Liver (tissue), 9 donors: ENCODE data around the gene TJAP1. TPM values are rescaled to one million over a fixed set of nuclear protein-coding genes. Genes with fewer than 3 reads are reported as not detected.

ENCODE experiments used
- DNase-seq: peaks from one replicate; pipeline ENCODE4 v3.0.0-alpha.2; 2017; ENCODE audit warnings: low spot score
- H3K27ac ChIP-seq, 2 donors: one replicate each; pipeline ENCODE4 v1.7.0; 2013; ENCODE audit warnings: inconsistent platforms in 2 of 2, low read length in 2 of 2, control low read depth in 1 of 2, low read depth in 1 of 2, mild to moderate bottlenecking in 1 of 2
- H3K27me3 ChIP-seq, 4 donors: one replicate each; pipeline versions ENCODE4 v1.6.1 to v1.7.0; 2013; ENCODE audit warnings: low read length in 3 of 4, inconsistent platforms in 1 of 4, mild to moderate bottlenecking in 1 of 4, moderate library complexity in 1 of 4; ENCODE audit not compliant: control insufficient read depth in 4 of 4, insufficient read depth in 4 of 4
- H3K36me3 ChIP-seq, 4 donors: one replicate each; pipeline versions ENCODE4 v1.6.1 to v1.7.0; 2013; ENCODE audit warnings: low read length in 3 of 4, mild to moderate bottlenecking in 3 of 4, low read depth in 1 of 4, moderate library complexity in 1 of 4; ENCODE audit not compliant: control insufficient read depth in 4 of 4, insufficient read depth in 3 of 4
- H3K4me1 ChIP-seq, 4 donors: one replicate each; pipeline versions ENCODE4 v1.6.1 to v1.7.0; 2013; ENCODE audit warnings: low read length in 3 of 4, mild to moderate bottlenecking in 3 of 4, moderate library complexity in 1 of 4; ENCODE audit not compliant: control insufficient read depth in 4 of 4, insufficient read depth in 4 of 4
- H3K4me3 ChIP-seq, 3 donors: one replicate each; pipeline versions ENCODE4 v1.6.1 to v1.7.0; 2013; ENCODE audit warnings: low read length in 3 of 3, control low read depth in 1 of 3, low read depth in 1 of 3, mild to moderate bottlenecking in 1 of 3
- H3K9ac ChIP-seq, 2 donors: one replicate each; pipeline ENCODE4 v1.7.0; 2013; ENCODE audit warnings: low read length in 2 of 2, mild to moderate bottlenecking in 2 of 2, moderate library complexity in 2 of 2, control low read depth in 1 of 2, low read depth in 1 of 2
- H3K9me3 ChIP-seq, 4 donors: one replicate each; pipeline versions ENCODE4 v1.6.1 to v1.7.0; 2013; ENCODE audit warnings: low read length in 3 of 4; ENCODE audit not compliant: control insufficient read depth in 4 of 4
- ATF3 ChIP-seq: IDR thresholded peaks from 2 replicates; pipeline ENCODE4 v1.6.1; 2016; ENCODE audit warnings: antibody characterized with exemption
- CTCF ChIP-seq: fragments of 150-350 bp; IDR thresholded peaks from 2 replicates; pipeline ENCODE4 v1.5.1; 2017; ENCODE audit warnings: improper control_type of control experiment, low read depth, low read length; ENCODE audit not compliant: missing input control
- EGR1 ChIP-seq, 2 donors: IDR thresholded peaks; 2 replicates each; pipeline ENCODE4 v1.6.1; 2016 to 2018; ENCODE audit warnings: antibody characterized with exemption in 2 of 2, low read depth in 2 of 2
- FOXA1 ChIP-seq: IDR thresholded peaks from 2 replicates; pipeline ENCODE4 v1.6.1; 2016; ENCODE audit warnings: antibody characterized with exemption
- FOXA2 ChIP-seq: IDR thresholded peaks from 2 replicates; pipeline ENCODE4 v1.6.1; 2016; ENCODE audit warnings: antibody characterized with exemption
- GABPA ChIP-seq, 2 donors: IDR thresholded peaks in 1 of 2; conservative IDR thresholded peaks in 1 of 2; 2 replicates each; pipeline ENCODE4 v1.6.1; 2016; ENCODE audit warnings: antibody characterized with exemption in 2 of 2, mild to moderate bottlenecking in 1 of 2, moderate library complexity in 1 of 2
- HNF4A ChIP-seq, 2 donors: conservative IDR thresholded peaks; 2 replicates each; pipeline ENCODE4 v1.6.1; 2016; ENCODE audit warnings: antibody characterized with exemption in 2 of 2, mild to moderate bottlenecking in 2 of 2
- HNF4G ChIP-seq: IDR thresholded peaks from 2 replicates; pipeline ENCODE4 v1.6.1; 2016; ENCODE audit warnings: antibody characterized with exemption
- JUND ChIP-seq, 2 donors: IDR thresholded peaks; 2 replicates each; pipeline ENCODE4 v1.6.1; 2016; ENCODE audit warnings: antibody characterized with exemption in 2 of 2
- NR2F2 ChIP-seq: IDR thresholded peaks from 2 replicates; pipeline ENCODE4 v1.6.1; 2016; ENCODE audit warnings: antibody characterized with exemption
- RAD21 ChIP-seq, 2 donors: IDR thresholded peaks; 2 replicates each; pipeline ENCODE4 v1.6.1; 2016; ENCODE audit warnings: antibody characterized with exemption in 2 of 2, mild to moderate bottlenecking in 2 of 2
- REST ChIP-seq: IDR thresholded peaks from 2 replicates; pipeline ENCODE4 v1.6.1; 2016; ENCODE audit warnings: antibody characterized with exemption, mild to moderate bottlenecking
- RXRA ChIP-seq, 2 donors: IDR thresholded peaks; 2 replicates each; pipeline ENCODE4 v1.6.1; 2017 to 2018; ENCODE audit warnings: antibody characterized with exemption in 2 of 2, mild to moderate bottlenecking in 1 of 2
- SP1 ChIP-seq: IDR thresholded peaks from 2 replicates; pipeline ENCODE4 v1.6.1; 2018; ENCODE audit warnings: antibody characterized with exemption, mild to moderate bottlenecking
- TAF1 ChIP-seq: conservative IDR thresholded peaks from 2 replicates; pipeline ENCODE4 v1.6.1; 2016; ENCODE audit warnings: antibody characterized with exemption, mild to moderate bottlenecking
- WGBS: extraction: QIAGEN DNeasy Blood & Tissue Kit; methylation state at CpG from one replicate; pipeline ENCODE4 v1.1.7; 2013; 5-methylcytosine and 5-hydroxymethylcytosine counted together
- polyA plus RNA-seq, 2 donors: library from polyadenylated mRNA; stranded (reverse) in 1 of 2; unstranded in 1 of 2; fragments of 200-250 nt in 1 of 2; fragments of >200 nt in 1 of 2; fragmentation: Nextera tagmentation in 1 of 2; extraction: Ambion mirVana in 1 of 2; gene quantifications; one replicate each; pipeline versions ENCODE4 v1.2.1 to v1.2.3, GENCODE V29; 2013 to 2015
- total RNA-seq, 2 donors: library from RNA; depleted of rRNA; stranded (reverse); fragments of >200 nt; gene quantifications; one replicate each; pipeline ENCODE4 v1.2.3, GENCODE V29; 2014
- TF ChIP-seq, protein P1 (sequence below): IDR thresholded peaks from 2 replicates; pipeline ENCODE4 v1.6.1; 2016; ENCODE audit warnings: antibody characterized with exemption
- TF ChIP-seq, protein P2 (sequence below): IDR thresholded peaks from 2 replicates; pipeline ENCODE4 v1.6.1; 2016; ENCODE audit warnings: antibody characterized with exemption
- donor health status: healthy.
- donor health status: healthy.
- donor health status: healthy.
- donor health status: healthy.
- donor health status: healthy.

Gene TJAP1
- total and polyA plus RNA-seq, 4 donors = 6.9 to 10.3 (median 7.8) TPM

DNA sequence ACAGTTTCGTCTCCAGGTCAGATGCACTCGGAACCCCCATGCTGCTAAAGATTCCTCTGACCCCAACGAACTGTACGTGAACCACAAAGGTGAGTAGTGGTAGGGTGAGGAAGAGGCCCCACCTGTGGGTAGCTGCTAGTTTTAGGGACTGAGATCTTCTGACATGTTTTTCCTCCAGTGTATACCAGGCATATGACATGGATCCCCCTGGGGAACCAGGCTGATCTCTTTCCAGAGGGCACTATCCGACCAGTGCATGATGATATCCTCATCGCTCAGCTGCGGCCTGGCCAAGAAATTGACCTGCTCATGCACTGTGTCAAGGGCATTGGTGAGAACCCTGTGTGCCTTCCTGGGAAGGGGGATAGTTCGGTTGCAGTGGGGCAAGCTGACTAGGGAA, 42.7 kb downstream of the TJAP1 start (continued):
- TF ChIP-seq GABPA (IDR thresholded peaks at IDR 0.05 in 1 of 2, conservative IDR thresholded peaks at IDR 0.05 in 1 of 2) (no peak), EGR1 (IDR thresholded peaks at IDR 0.05; ENCODE audit: low read depth in 2 of 2) (no peak), SP1 (no peak), RXRA (IDR thresholded peaks at IDR 0.05) (no peak), ATF3 (no peak)

DNA sequence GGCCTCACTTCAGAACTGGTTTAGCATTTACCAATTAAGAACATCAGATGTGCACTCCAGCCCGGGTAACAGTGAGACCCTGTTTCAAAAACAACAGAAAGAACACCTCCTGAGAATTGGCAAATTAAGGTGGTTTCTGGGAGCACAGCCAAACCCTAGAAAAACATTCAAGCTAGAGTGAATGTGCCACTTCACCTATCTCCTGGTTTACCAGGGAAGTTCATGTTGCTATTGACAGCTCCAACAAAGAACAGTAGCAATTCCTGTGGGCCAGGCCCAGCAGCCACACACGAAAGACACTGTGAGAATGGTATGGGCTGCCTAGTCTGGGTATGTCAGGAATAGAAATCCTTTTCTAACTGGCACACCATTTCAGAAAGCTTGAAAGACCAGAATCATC, 44.5 kb downstream of the TJAP1 start:
- no peak for TF ChIP-seq HNF4A (conservative IDR thresholded peaks at IDR 0.05)
- TF ChIP-seq NR2F2 = no peak
- TF ChIP-seq HNF4G = no peak
- no peak for TF ChIP-seq TAF1
- TF ChIP-seq RXRA (IDR thresholded peaks at IDR 0.05) = no peak
- TF ChIP-seq ATF3 = no peak
- no peak for TF ChIP-seq JUND (IDR thresholded peaks at IDR 0.05)
- TF ChIP-seq, protein P1, sequence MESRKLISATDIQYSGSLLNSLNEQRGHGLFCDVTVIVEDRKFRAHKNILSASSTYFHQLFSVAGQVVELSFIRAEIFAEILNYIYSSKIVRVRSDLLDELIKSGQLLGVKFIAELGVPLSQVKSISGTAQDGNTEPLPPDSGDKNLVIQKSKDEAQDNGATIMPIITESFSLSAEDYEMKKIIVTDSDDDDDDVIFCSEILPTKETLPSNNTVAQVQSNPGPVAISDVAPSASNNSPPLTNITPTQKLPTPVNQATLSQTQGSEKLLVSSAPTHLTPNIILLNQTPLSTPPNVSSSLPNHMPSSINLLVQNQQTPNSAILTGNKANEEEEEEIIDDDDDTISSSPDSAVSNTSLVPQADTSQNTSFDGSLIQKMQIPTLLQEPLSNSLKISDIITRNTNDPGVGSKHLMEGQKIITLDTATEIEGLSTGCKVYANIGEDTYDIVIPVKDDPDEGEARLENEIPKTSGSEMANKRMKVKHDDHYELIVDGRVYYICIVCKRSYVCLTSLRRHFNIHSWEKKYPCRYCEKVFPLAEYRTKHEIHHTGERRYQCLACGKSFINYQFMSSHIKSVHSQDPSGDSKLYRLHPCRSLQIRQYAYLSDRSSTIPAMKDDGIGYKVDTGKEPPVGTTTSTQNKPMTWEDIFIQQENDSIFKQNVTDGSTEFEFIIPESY = no peak
- TF ChIP-seq, protein P2, sequence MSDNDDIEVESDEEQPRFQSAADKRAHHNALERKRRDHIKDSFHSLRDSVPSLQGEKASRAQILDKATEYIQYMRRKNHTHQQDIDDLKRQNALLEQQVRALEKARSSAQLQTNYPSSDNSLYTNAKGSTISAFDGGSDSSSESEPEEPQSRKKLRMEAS = no peak
- TF ChIP-seq EGR1 (IDR thresholded peaks at IDR 0.05; ENCODE audit: low read depth in 2 of 2) = no peak
- no peak for TF ChIP-seq RAD21 (IDR thresholded peaks at IDR 0.05)
- TF ChIP-seq FOXA1 = no peak
- no peak for TF ChIP-seq SP1
- no peak for TF ChIP-seq CTCF
- TF ChIP-seq FOXA2 = no peak
- no peak for TF ChIP-seq REST
- no peak overlapping the region for H3K27ac ChIP-seq
- no peak overlapping the region for H3K9ac ChIP-seq
- H3K27me3 ChIP-seq = no peaks in the 10 kb centered on the region
- peaks cover 16 to 68% (median 54%) of the 10 kb centered on the region in 4 donors for H3K36me3 ChIP-seq
- H3K4me3 ChIP-seq = no peak overlapping the region
- 84% methylated on average over 2 of the region's 2 CpGs for WGBS
- H3K9me3 ChIP-seq = no peaks in the 10 kb centered on the region
- DNase-seq = no peak
- peaks cover 4 to 15% (median 11%) of the 10 kb centered on the region in 4 donors for H3K4me1 ChIP-seq
